ENCODE results near the gene INPP5A.
"Not testable (repeated sequence)": the region's sequence is repeated elsewhere in the genome, so short reads cannot be mapped to it uniquely, and the experiment has no call there.

The INPP5A gene

GRCh38 chr10:132550366-132551092, 12.9 kb downstream of the INPP5A start:
- no peak for DNase-seq (ENCODE audit: low read depth)

- DNase-seq (ENCODE audit: low read depth) = no peak
These were observed 13.7 kb downstream of the INPP5A start for GRCh38 chr10:132551093-132551807.

GRCh38 chr10:132551808-132552130, 14.2 kb downstream of the INPP5A start:
- no peak for DNase-seq (ENCODE audit: low read depth)

GRCh38 chr10:132552635-132553034, 15.0 kb downstream of the INPP5A start:
- DNase-seq (ENCODE audit: low read depth) = not testable (repeated sequence)

GRCh38 chr10:132553568-132553967, 16.0 kb downstream of the INPP5A start:
- DNase-seq (ENCODE audit: low read depth) = not testable (repeated sequence)

- no peak for DNase-seq (ENCODE audit: low read depth)
These were observed 16.7 kb downstream of the INPP5A start for GRCh38 chr10:132554053-132554990.

- no peak for DNase-seq (ENCODE audit: low read depth)
These were observed 17.5 kb downstream of the INPP5A start for GRCh38 chr10:132554991-132555647.

GRCh38 chr10:132555648-132556575, 18.3 kb downstream of the INPP5A start:
- no peak for DNase-seq (ENCODE audit: low read depth)

GRCh38 chr10:132556994-132557441, 19.4 kb downstream of the INPP5A start:
- no peak for DNase-seq (ENCODE audit: low read depth)

- DNase-seq (ENCODE audit: low read depth) = no peak
These were observed 20.3 kb downstream of the INPP5A start for GRCh38 chr10:132557696-132558515.

GRCh38 chr10:132558516-132559413, 21.2 kb downstream of the INPP5A start:
- no peak for DNase-seq (ENCODE audit: low read depth)

- DNase-seq (ENCODE audit: low read depth) = no peak
These were observed 22.0 kb downstream of the INPP5A start for GRCh38 chr10:132559538-132559937.

- no peak for DNase-seq (ENCODE audit: low read depth)
These were observed 22.7 kb downstream of the INPP5A start for GRCh38 chr10:132560241-132560731.

- DNase-seq (ENCODE audit: low read depth) = no peak
These were observed 24.8 kb downstream of the INPP5A start for GRCh38 chr10:132562177-132562915.

GRCh38 chr10:132562916-132563456, 25.4 kb downstream of the INPP5A start:
- no peak for DNase-seq (ENCODE audit: low read depth)

- DNase-seq (ENCODE audit: low read depth) = no peak
These were observed 26.1 kb downstream of the INPP5A start for GRCh38 chr10:132563485-132564248.

- DNase-seq (ENCODE audit: low read depth) = no peak
These were observed 26.6 kb downstream of the INPP5A start for GRCh38 chr10:132564249-132564605.
